DOHH2 (cell line): ENCODE data around the gene RMI1.

ENCODE experiments used
- H3F3A ChIP-seq: fragments of 200-600 bp; sonication (generic), shearing (Covaris generic); 2 replicates; pipeline ENCODE4 v1.6.0; 2016; ENCODE audit warnings: antibody characterized with exemption, mild to moderate bottlenecking; ENCODE audit not compliant: control insufficient read depth, insufficient read depth
- H3K27ac ChIP-seq: fragments of 200-600 bp; sonication (generic); 2 replicates; pipeline ENCODE4 v1.5.1; 2014; ENCODE audit warnings: low read depth, mild to moderate bottlenecking, low read length, moderate library complexity
- H3K27me3 ChIP-seq: fragments of 200-600 bp; sonication (generic); 2 replicates; pipeline ENCODE4 v1.6.1; 2014; ENCODE audit warnings: mild to moderate bottlenecking, low read length, mixed read lengths; ENCODE audit not compliant: control insufficient read depth
- H3K36me3 ChIP-seq: fragments of 200-600 bp; sonication (generic); 2 replicates; pipeline ENCODE4 v1.6.1; 2014; ENCODE audit warnings: mild to moderate bottlenecking, low read length, moderate library complexity, mixed read lengths; ENCODE audit not compliant: control insufficient read depth
- H3K4me1 ChIP-seq: fragments of 200-600 bp; sonication (generic); 2 replicates; pipeline ENCODE4 v1.6.1; 2014; ENCODE audit warnings: mild to moderate bottlenecking, low read length, mixed read lengths; ENCODE audit not compliant: control insufficient read depth
- H3K4me2 ChIP-seq: fragments of 200-600 bp; sonication (generic); 2 replicates; pipeline ENCODE4 v1.6.0; 2014; ENCODE audit warnings: mild to moderate bottlenecking, low read length, moderate library complexity
- H3K4me3 ChIP-seq: fragments of 200-600 bp; sonication (generic); 2 replicates; pipeline ENCODE4 v1.5.1; 2014; ENCODE audit warnings: mild to moderate bottlenecking, low read length, mixed read lengths
- H3K79me2 ChIP-seq: fragments of 200-600 bp; sonication (generic); 2 replicates; pipeline ENCODE4 v1.6.1; 2014; ENCODE audit warnings: mild to moderate bottlenecking, low read length, mixed read lengths; ENCODE audit not compliant: control insufficient read depth
- H3K9me2 ChIP-seq: fragments of 200-600 bp; sonication (generic); replicated peaks from 2 replicates; pipeline ENCODE4 v1.6.1; 2014; ENCODE audit warnings: mild to moderate bottlenecking, low read length, mixed read lengths; ENCODE audit not compliant: control insufficient read depth
- H3K9me3 ChIP-seq: fragments of 200-600 bp; sonication (generic); 2 replicates; pipeline ENCODE4 v1.6.1; 2014; ENCODE audit warnings: antibody characterized with exemption, low read length, mixed read lengths; ENCODE audit not compliant: control insufficient read depth, insufficient read depth
- H4K20me1 ChIP-seq: fragments of 200-600 bp; sonication (generic); 2 replicates; pipeline ENCODE4 v1.6.0; 2014; ENCODE audit warnings: low read depth, mild to moderate bottlenecking, antibody characterized with exemption, low read length, moderate library complexity; ENCODE audit not compliant: control insufficient read depth, insufficient read depth
- CTCF ChIP-seq: fragments of 200-600 bp; sonication (generic); IDR thresholded peaks from one replicate; pipeline ENCODE4 v1.5.1; 2014; ENCODE audit warnings: antibody characterized with exemption, mild to moderate bottlenecking, low read depth, low read length; ENCODE audit not compliant: poor library complexity, severe bottlenecking
- EZH2phosphoT487 ChIP-seq: fragments of 200-600 bp; sonication (generic); IDR thresholded peaks from 2 replicates; pipeline ENCODE4 v1.6.1; 2017; ENCODE audit warnings: borderline replicate concordance, mild to moderate bottlenecking, antibody characterized with exemption, low read length, moderate library complexity, mixed read lengths

The RMI1 gene

GRCh38 chr9:83992407-83992806 lies 11.8 kb downstream of the RMI1 start:
- Histone ChIP-seq H3K27ac (no peak overlapping the region), H3K4me2 (no peak overlapping the region), H3K79me2 (peaks cover 97% of the 10 kb centered on the region)

GRCh38 chr9:83992901-83993300 lies 12.3 kb downstream of the RMI1 start:
- H3K4me3 ChIP-seq: no peak overlapping the region
- no peaks in the 10 kb centered on the region for H3K27me3 ChIP-seq
- no peak overlapping the region for H3K27ac ChIP-seq
- TF ChIP-seq EZH2phosphoT487: no peak
- TF ChIP-seq CTCF: no peak
- H3K4me2 ChIP-seq: no peak overlapping the region
- H3F3A ChIP-seq: no peaks in the 10 kb centered on the region
- peaks cover 97% of the 10 kb centered on the region for H3K79me2 ChIP-seq
- H4K20me1 ChIP-seq: peaks cover 27% of the 10 kb centered on the region
- H3K4me1 ChIP-seq: peaks cover 8% of the 10 kb centered on the region
- H3K9me2 ChIP-seq: no peaks in the 10 kb centered on the region
- H3K36me3 ChIP-seq: peaks cover 64% of the 10 kb centered on the region
- H3K9me3 ChIP-seq: no peaks in the 10 kb centered on the region

More at GRCh38 chr9:83992407-83992806, 11.8 kb downstream of the RMI1 start:
- H3K27me3 ChIP-seq: no peaks in the 10 kb centered on the region
- H3F3A ChIP-seq: no peaks in the 10 kb centered on the region
- no peak for TF ChIP-seq EZH2phosphoT487
- no peak for TF ChIP-seq CTCF
- no peak overlapping the region for H3K4me3 ChIP-seq
- no peaks in the 10 kb centered on the region for H3K9me3 ChIP-seq
- peaks cover 65% of the 10 kb centered on the region for H3K36me3 ChIP-seq
- no peaks in the 10 kb centered on the region for H3K9me2 ChIP-seq
- peaks cover 30% of the 10 kb centered on the region for H4K20me1 ChIP-seq
- peaks cover 10% of the 10 kb centered on the region for H3K4me1 ChIP-seq

GRCh38 chr9:83996126-83996525 lies 15.5 kb downstream of the RMI1 start:
- H3K9me2 ChIP-seq: no peaks in the 10 kb centered on the region
- H3K27ac ChIP-seq: no peak overlapping the region
- H3K36me3 ChIP-seq: peaks cover 64% of the 10 kb centered on the region
- H3K4me2 ChIP-seq: no peak overlapping the region
- H3K9me3 ChIP-seq: no peaks in the 10 kb centered on the region
- H3K4me3 ChIP-seq: no peak overlapping the region
- peaks cover 16% of the 10 kb centered on the region; the same call in 1 of the 2 replicates for H4K20me1 ChIP-seq
- H3K79me2 ChIP-seq: peaks cover 80% of the 10 kb centered on the region
- TF ChIP-seq CTCF (no peak), EZH2phosphoT487 (no peak)
- H3K27me3 ChIP-seq: no peaks in the 10 kb centered on the region
- H3K4me1 ChIP-seq: no peaks in the 10 kb centered on the region
- H3F3A ChIP-seq: peaks cover 4% of the 10 kb centered on the region; the same call in 1 of the 2 replicates
